HCT116 (cell line): ENCODE results near the gene SNX20. TPM values are rescaled to one million over a fixed set of nuclear protein-coding genes. Genes with fewer than 3 reads are reported as not detected.

ENCODE experiments used
- ATAC-seq: fragments of 200-7000 bp; cut with Tn5 transposase; 2 replicates; pipeline ENCODE4 v1.9.1; 2020; ENCODE audit warnings: mild to moderate bottlenecking, moderate library complexity
- BruUV-seq: library from RNA; stranded (reverse); fragments of 400-500 nt; replicated peaks from 2 replicates; lab custom pipeline; 2021; lab: Mats Ljungman, UMichigan
- CTCF ChIA-PET: fragments of 300-600 bp; sonication (Branson Sonifier 250); formaldehyde crosslinking; loops from one replicate; lab custom pipeline; 2021; ENCODE audit warnings: antibody characterized with exemption; lab: Charles Lee
- POLR2A ChIA-PET: fragments of 300-600, 350-600 bp; sonication (Branson Sonifier 250); formaldehyde crosslinking; loops from one replicate; lab custom pipeline; 2021; ENCODE audit warnings: antibody characterized with exemption; lab: Charles Lee
- RAD21 ChIA-PET, 2 experiments: fragments of 300-600 bp; sonication (Branson Sonifier 250); formaldehyde crosslinking; loops; one replicate each; lab custom pipeline; 2023; ENCODE audit warnings: low total read pairs in 2 of 2; ENCODE audit not compliant: uncharacterized antibody in 2 of 2, unreplicated experiment in 2 of 2, low non-redundant PET in 1 of 2; lab: Charles Lee
- DNase-seq: peaks from one replicate; pipeline ENCODE4 v3.0.0-alpha.2; 2010; ENCODE audit warnings: low read depth, low spot score
- H2AFZ ChIP-seq: fragments of 200-600 bp; shearing (Covaris generic), sonication (generic); 2 replicates; pipeline ENCODE4 v1.6.1; 2017; ENCODE audit warnings: low read depth, mixed run types, mixed read lengths, antibody characterized with exemption, low read length; ENCODE audit not compliant: poor library complexity, severe bottlenecking
- H3K27ac ChIP-seq: 2 replicates; pipeline ENCODE4 v1.5.1; 2012; ENCODE audit warnings: low read depth, low read length
- H3K27me3 ChIP-seq: fragments of 200-600 bp; sonication (generic); 2 replicates; pipeline ENCODE4 v1.6.1; 2016; ENCODE audit warnings: mixed run types, low read length, mixed read lengths; ENCODE audit not compliant: insufficient read depth
- H3K36me3 ChIP-seq, 2 experiments: fragments of 200-500 bp in 1 of 2; fragments of 200-600 bp in 1 of 2; sonication (Bioruptor generic) in 1 of 2; sonication (generic) in 1 of 2; 2 replicates each; pipeline versions ENCODE4 v1.5.1 to v1.6.1; 2014 to 2016; ENCODE audit warnings: low read length in 2 of 2, inconsistent platforms in 1 of 2, mixed read lengths in 1 of 2, mixed run types in 1 of 2; ENCODE audit not compliant: insufficient read depth in 2 of 2, control insufficient read depth in 1 of 2
- H3K4me1 ChIP-seq, 2 experiments: fragments of 200-600 bp in 1 of 2; sonication (generic) in 1 of 2; 2 replicates each; pipeline versions ENCODE4 v1.5.1 to v1.6.1; 2012 to 2017; ENCODE audit warnings: low read length in 2 of 2, inconsistent platforms in 1 of 2, mild to moderate bottlenecking in 1 of 2, mixed read lengths in 1 of 2, mixed run types in 1 of 2, moderate library complexity in 1 of 2; ENCODE audit not compliant: insufficient read depth in 2 of 2, control insufficient read depth in 1 of 2
- H3K4me2 ChIP-seq: fragments of 200-600 bp; sonication (generic); 2 replicates; pipeline ENCODE4 v1.6.1; 2017; ENCODE audit warnings: mixed run types, low read length, mixed read lengths
- H3K4me3 ChIP-seq, 2 experiments: fragments of 200-600 bp in 1 of 2; sonication (generic) in 1 of 2; replicated peaks in 1 of 2; 2 replicates each; pipeline ENCODE4 v1.5.1; 2011 to 2016; ENCODE audit warnings: low read length in 2 of 2, control low read depth in 1 of 2, low read depth in 1 of 2, mild to moderate bottlenecking in 1 of 2, mixed read lengths in 1 of 2, mixed run types in 1 of 2
- H3K79me2 ChIP-seq: fragments of 200-600 bp; sonication (generic); 2 replicates; pipeline ENCODE4 v1.6.1; 2017; ENCODE audit warnings: mild to moderate bottlenecking, mixed run types, low read length, moderate library complexity, mixed read lengths; ENCODE audit not compliant: insufficient read depth
- H3K9ac ChIP-seq: fragments of 200-600 bp; sonication (generic); 2 replicates; pipeline ENCODE4 v1.6.1; 2016; ENCODE audit warnings: low read length, mixed read lengths
- H3K9me2 ChIP-seq: fragments of 200-600 bp; sonication (generic), shearing (Covaris generic); 2 replicates; pipeline ENCODE4 v1.6.1; 2017; ENCODE audit warnings: mixed run types, mild to moderate bottlenecking, moderate library complexity; ENCODE audit not compliant: insufficient read depth
- H3K9me3 ChIP-seq, 2 experiments: fragments of 200-500 bp in 1 of 2; fragments of 200-600 bp in 1 of 2; sonication (Bioruptor generic) in 1 of 2; sonication (generic) in 1 of 2; 2 replicates each; pipeline ENCODE4 v1.6.1; 2014 to 2017; ENCODE audit warnings: low read length in 2 of 2, mixed read lengths in 2 of 2, inconsistent platforms in 1 of 2, low read depth in 1 of 2, mild to moderate bottlenecking in 1 of 2, mixed run types in 1 of 2, moderate library complexity in 1 of 2; ENCODE audit not compliant: control insufficient read depth in 1 of 2, insufficient read depth in 1 of 2
- H4K20me1 ChIP-seq: fragments of 200-600 bp; sonication (generic), shearing (Covaris generic); 2 replicates; pipeline ENCODE4 v1.6.1; 2017; ENCODE audit warnings: mixed run types, mild to moderate bottlenecking, moderate library complexity; ENCODE audit not compliant: insufficient read depth
- CBX3 ChIP-seq: IDR thresholded peaks from 2 replicates; pipeline ENCODE4 v1.6.1; 2012; ENCODE audit warnings: low read depth
- CEBPB ChIP-seq: IDR thresholded peaks from 2 replicates; pipeline ENCODE4 v1.6.1; 2012; ENCODE audit warnings: low read depth
- ELF1 ChIP-seq: IDR thresholded peaks from 2 replicates; pipeline ENCODE4 v1.6.1; 2012; ENCODE audit warnings: low read depth, borderline replicate concordance
- EZH2 ChIP-seq: fragments of 200-600 bp; sonication (generic); IDR thresholded peaks from 2 replicates; pipeline ENCODE4 v1.6.1; 2017; ENCODE audit warnings: antibody characterized with exemption, mixed run types
- EZH2phosphoT487 ChIP-seq: fragments of 200-600 bp; IDR thresholded peaks from 2 replicates; pipeline ENCODE4 v1.6.1; 2018; ENCODE audit warnings: antibody characterized with exemption, borderline replicate concordance
- JUND ChIP-seq: IDR thresholded peaks from 2 replicates; pipeline ENCODE4 v1.6.1; 2012
- RAD21 ChIP-seq: IDR thresholded peaks from 2 replicates; pipeline ENCODE4 v1.6.1; 2012; ENCODE audit warnings: low read depth, mild to moderate bottlenecking
- SIN3A ChIP-seq: IDR thresholded peaks from 2 replicates; pipeline ENCODE4 v1.6.1; 2012; ENCODE audit warnings: low read depth
- TCF7L2 ChIP-seq: IDR thresholded peaks from 2 replicates; pipeline ENCODE4 v1.7.0; 2011; ENCODE audit warnings: borderline replicate concordance, inconsistent platforms; ENCODE audit not compliant: insufficient read depth, insufficient read length; ENCODE audit errors: extremely low read depth
- YY1 ChIP-seq: IDR thresholded peaks from 2 replicates; pipeline ENCODE4 v1.6.1; 2011; ENCODE audit warnings: low read length, low read depth, moderate library complexity, mild to moderate bottlenecking; ENCODE audit not compliant: insufficient replicate concordance; ENCODE audit errors: extremely low read depth
- intact Hi-C: fragments of 100-400 bp; cut with micrococcal nuclease; formaldehyde crosslinking; loops from 2 replicates; pipeline ENCODE4 v1.10.0; 2022
- total RNA-seq: library from RNA; stranded (reverse); gene quantifications from one replicate; pipeline ENCODE4 v1.2.1, GENCODE V29; 2021; ENCODE audit not compliant: unreplicated experiment
- TF ChIP-seq, protein P1 (sequence below): IDR thresholded peaks from 2 replicates; pipeline ENCODE4 v1.6.1; 2012; ENCODE audit warnings: low read depth
- TF ChIP-seq, protein P2 (sequence below): IDR thresholded peaks from 2 replicates; pipeline ENCODE4 v1.6.1; 2012
- TF ChIP-seq, protein P3 (sequence below), 3 experiments: fragments of 200-600 bp in 1 of 3; sonication (generic) in 1 of 3; IDR thresholded peaks in 2 of 3; conservative IDR thresholded peaks in 1 of 3; 2 replicates each; pipeline ENCODE4 v1.5.1; 2012 to 2017; ENCODE audit warnings: low read depth in 2 of 3, low read length in 2 of 3, antibody characterized with exemption in 1 of 3, borderline replicate concordance in 1 of 3, control low read depth in 1 of 3, mild to moderate bottlenecking in 1 of 3, mixed read lengths in 1 of 3, mixed run types in 1 of 3, moderate library complexity in 1 of 3; ENCODE audit not compliant: insufficient read depth in 1 of 3
- TF ChIP-seq, protein P4 (sequence below): IDR thresholded peaks from 2 replicates; pipeline ENCODE4 v1.6.1; 2011; ENCODE audit warnings: mild to moderate bottlenecking, low read length, moderate library complexity; ENCODE audit not compliant: insufficient replicate concordance; ENCODE audit errors: extremely low read depth

Gene SNX20
- total RNA-seq, 1 experiment from 2014 or later = 0.07 TPM

DNA sequence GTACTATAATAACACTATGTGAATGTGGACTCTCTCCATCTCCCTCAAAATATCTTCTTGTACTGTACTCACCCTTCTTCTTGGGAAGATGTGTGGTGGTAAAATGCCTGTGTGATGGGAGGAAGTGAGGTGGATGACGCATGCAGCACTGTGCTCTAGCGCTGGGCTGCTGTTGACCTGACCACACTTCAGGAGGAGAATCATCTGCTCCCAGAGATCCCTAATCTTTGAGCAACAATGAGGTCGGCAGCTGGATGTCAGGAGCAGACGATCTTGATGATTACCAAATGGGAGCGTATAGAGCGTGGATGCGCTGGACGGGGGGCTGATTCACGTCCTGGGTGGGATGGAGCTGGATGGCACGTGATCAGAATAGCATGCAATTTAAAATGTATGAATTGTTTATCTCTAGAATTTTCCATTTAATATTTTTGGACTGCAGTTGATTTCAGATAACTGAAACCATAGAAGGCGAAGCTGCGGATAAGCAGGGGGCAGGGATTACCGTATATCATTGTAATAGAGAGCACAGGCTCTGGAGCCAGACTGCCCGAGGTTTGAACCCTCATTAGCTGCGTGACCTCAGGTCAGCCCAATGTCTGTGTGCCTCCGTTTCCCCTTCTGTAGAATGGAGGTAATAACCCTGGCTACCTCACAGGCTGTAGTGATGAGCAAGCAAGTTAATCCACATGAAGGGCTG lies 37.1 kb upstream of the SNX20 start (continued):
- TF ChIP-seq, protein P1, sequence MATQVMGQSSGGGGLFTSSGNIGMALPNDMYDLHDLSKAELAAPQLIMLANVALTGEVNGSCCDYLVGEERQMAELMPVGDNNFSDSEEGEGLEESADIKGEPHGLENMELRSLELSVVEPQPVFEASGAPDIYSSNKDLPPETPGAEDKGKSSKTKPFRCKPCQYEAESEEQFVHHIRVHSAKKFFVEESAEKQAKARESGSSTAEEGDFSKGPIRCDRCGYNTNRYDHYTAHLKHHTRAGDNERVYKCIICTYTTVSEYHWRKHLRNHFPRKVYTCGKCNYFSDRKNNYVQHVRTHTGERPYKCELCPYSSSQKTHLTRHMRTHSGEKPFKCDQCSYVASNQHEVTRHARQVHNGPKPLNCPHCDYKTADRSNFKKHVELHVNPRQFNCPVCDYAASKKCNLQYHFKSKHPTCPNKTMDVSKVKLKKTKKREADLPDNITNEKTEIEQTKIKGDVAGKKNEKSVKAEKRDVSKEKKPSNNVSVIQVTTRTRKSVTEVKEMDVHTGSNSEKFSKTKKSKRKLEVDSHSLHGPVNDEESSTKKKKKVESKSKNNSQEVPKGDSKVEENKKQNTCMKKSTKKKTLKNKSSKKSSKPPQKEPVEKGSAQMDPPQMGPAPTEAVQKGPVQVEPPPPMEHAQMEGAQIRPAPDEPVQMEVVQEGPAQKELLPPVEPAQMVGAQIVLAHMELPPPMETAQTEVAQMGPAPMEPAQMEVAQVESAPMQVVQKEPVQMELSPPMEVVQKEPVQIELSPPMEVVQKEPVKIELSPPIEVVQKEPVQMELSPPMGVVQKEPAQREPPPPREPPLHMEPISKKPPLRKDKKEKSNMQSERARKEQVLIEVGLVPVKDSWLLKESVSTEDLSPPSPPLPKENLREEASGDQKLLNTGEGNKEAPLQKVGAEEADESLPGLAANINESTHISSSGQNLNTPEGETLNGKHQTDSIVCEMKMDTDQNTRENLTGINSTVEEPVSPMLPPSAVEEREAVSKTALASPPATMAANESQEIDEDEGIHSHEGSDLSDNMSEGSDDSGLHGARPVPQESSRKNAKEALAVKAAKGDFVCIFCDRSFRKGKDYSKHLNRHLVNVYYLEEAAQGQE = no peak
- TF ChIP-seq JUND (no peak), CEBPB (no peak), CBX3 (no peak)
- TF ChIP-seq, all 23 proteins: peak for 0

DNA sequence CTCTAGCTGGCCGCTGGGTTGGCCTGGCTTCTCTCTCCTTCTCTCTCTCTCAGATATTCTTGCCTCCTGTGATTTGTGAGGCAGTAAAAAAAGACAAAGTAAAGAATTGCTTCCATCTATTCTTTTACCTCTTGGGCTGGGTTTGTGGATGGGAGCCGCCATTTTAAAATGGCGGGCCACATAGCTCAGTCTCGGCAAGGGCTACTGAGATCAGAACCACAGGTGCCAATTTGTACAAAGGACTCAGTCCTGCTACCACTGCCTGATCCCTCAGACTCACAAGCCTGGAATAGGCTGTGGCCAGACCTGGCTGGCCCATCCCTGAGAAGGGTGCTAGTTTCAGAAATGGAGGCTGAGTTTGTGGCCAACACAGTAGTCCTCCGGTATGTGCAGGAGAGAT lies 36.4 kb upstream of the SNX20 start:
- Histone ChIP-seq H3K4me3 (no peak overlapping the region), H3K4me1 (peaks cover 2 to 13% of the 10 kb centered on the region in 2 experiments; a peak in 3 of 4 replicates), H3K9me2 (no peaks in the 10 kb centered on the region), H3K79me2 (no peaks in the 10 kb centered on the region), H3K4me2 (no peak overlapping the region), H3K27ac (no peak overlapping the region), H4K20me1 (no peaks in the 10 kb centered on the region), H3K9me3 (no peaks in the 10 kb centered on the region), H3K27me3 (no peaks in the 10 kb centered on the region), H3K36me3 (no peaks in the 10 kb centered on the region), H2AFZ (no peak overlapping the region), H3K9ac (no peak overlapping the region)
- TF ChIP-seq EZH2 (no peak), YY1 (no peak), ELF1 (no peak), EZH2phosphoT487 (no peak), TCF7L2 (no peak), SIN3A (no peak), JUND (no peak), CBX3 (no peak), RAD21 (no peak)
- TF ChIP-seq, protein P2, sequence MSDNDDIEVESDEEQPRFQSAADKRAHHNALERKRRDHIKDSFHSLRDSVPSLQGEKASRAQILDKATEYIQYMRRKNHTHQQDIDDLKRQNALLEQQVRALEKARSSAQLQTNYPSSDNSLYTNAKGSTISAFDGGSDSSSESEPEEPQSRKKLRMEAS = no peak
- TF ChIP-seq, protein P3, sequence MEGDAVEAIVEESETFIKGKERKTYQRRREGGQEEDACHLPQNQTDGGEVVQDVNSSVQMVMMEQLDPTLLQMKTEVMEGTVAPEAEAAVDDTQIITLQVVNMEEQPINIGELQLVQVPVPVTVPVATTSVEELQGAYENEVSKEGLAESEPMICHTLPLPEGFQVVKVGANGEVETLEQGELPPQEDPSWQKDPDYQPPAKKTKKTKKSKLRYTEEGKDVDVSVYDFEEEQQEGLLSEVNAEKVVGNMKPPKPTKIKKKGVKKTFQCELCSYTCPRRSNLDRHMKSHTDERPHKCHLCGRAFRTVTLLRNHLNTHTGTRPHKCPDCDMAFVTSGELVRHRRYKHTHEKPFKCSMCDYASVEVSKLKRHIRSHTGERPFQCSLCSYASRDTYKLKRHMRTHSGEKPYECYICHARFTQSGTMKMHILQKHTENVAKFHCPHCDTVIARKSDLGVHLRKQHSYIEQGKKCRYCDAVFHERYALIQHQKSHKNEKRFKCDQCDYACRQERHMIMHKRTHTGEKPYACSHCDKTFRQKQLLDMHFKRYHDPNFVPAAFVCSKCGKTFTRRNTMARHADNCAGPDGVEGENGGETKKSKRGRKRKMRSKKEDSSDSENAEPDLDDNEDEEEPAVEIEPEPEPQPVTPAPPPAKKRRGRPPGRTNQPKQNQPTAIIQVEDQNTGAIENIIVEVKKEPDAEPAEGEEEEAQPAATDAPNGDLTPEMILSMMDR (IDR thresholded peaks at IDR 0.05 in 2 of 3, conservative IDR thresholded peaks at IDR 0.05 in 1 of 3; ENCODE audit: borderline replicate concordance in 1 of 3, insufficient read depth in 1 of 3, low read depth in 2 of 3, low read length in 2 of 3) = no peak
- TF ChIP-seq, protein P4, sequence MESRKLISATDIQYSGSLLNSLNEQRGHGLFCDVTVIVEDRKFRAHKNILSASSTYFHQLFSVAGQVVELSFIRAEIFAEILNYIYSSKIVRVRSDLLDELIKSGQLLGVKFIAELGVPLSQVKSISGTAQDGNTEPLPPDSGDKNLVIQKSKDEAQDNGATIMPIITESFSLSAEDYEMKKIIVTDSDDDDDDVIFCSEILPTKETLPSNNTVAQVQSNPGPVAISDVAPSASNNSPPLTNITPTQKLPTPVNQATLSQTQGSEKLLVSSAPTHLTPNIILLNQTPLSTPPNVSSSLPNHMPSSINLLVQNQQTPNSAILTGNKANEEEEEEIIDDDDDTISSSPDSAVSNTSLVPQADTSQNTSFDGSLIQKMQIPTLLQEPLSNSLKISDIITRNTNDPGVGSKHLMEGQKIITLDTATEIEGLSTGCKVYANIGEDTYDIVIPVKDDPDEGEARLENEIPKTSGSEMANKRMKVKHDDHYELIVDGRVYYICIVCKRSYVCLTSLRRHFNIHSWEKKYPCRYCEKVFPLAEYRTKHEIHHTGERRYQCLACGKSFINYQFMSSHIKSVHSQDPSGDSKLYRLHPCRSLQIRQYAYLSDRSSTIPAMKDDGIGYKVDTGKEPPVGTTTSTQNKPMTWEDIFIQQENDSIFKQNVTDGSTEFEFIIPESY = no peak
- ChIA-PET CTCF (no interaction called here), POLR2A (no interaction called here), RAD21 (no interaction called here)
- no TSS peak for BruUV-seq
- intact Hi-C loops = no loop called here
- DNase-seq (no peak), ATAC-seq (no peak)
